Gastroesophageal sphincter (tissue), 4 donors: ENCODE measurements around the gene ST6GALNAC3. TPM values are rescaled to one million over a fixed set of nuclear protein-coding genes. Genes with fewer than 3 reads are reported as not detected.

Source experiments
- ATAC-seq: fragments of 150-250 bp; one replicate; pipeline ENCODE4 v1.9.1; 2016; ENCODE audit warnings: mild to moderate bottlenecking, moderate library complexity
- H3K27ac ChIP-seq, 4 donors: fragments of 200-600 bp; sonication (generic) in 3 of 4; 1 replicate in 3 of 4; 2 replicates in 1 of 4; pipeline ENCODE4 v1.5.1; 2016 to 2019
- H3K27me3 ChIP-seq: fragments of 200-600 bp; sonication (generic); one replicate; pipeline ENCODE4 v1.5.1; 2019
- H3K36me3 ChIP-seq, 2 donors: fragments of 200-600 bp; sonication (generic); one replicate each; pipeline ENCODE4 v1.5.1; 2019; ENCODE audit warnings: control low read depth in 1 of 2
- H3K4me1 ChIP-seq, 3 donors: fragments of 200-600 bp; sonication (generic); 1 replicate in 2 of 3; 2 replicates in 1 of 3; pipeline ENCODE4 v1.5.1; 2016 to 2019; ENCODE audit warnings: control low read depth in 2 of 3
- H3K4me3 ChIP-seq, 2 donors: fragments of 200-600 bp; sonication (generic); one replicate each; pipeline ENCODE4 v1.5.1; 2019; ENCODE audit warnings: mild to moderate bottlenecking in 1 of 2, moderate library complexity in 1 of 2
- H3K9me3 ChIP-seq, 3 donors: fragments of 200-600 bp; sonication (generic); one replicate each; pipeline ENCODE4 v1.5.1; 2017 to 2019; ENCODE audit warnings: control low read depth in 2 of 3
- CTCF ChIP-seq, 4 experiments: fragments of 200-600 bp in 2 of 4; fragments of 450-650 bp in 2 of 4; sonication (generic) in 1 of 4; IDR thresholded peaks; one replicate each; pipeline ENCODE4 v1.5.1; 2017 to 2019; ENCODE audit warnings: antibody characterized with exemption in 4 of 4, mild to moderate bottlenecking in 2 of 4, moderate library complexity in 2 of 4
- EP300 ChIP-seq: sonication (generic); formaldehyde crosslinking; IDR thresholded peaks from one replicate; pipeline ENCODE4 v1.6.1; 2017; ENCODE audit warnings: antibody characterized with exemption, mild to moderate bottlenecking
- POLR2A ChIP-seq, 2 donors: fragments of 450-650 bp; IDR thresholded peaks; one replicate each; pipeline ENCODE4 v1.6.1; 2017; ENCODE audit warnings: antibody characterized with exemption in 2 of 2, mild to moderate bottlenecking in 2 of 2, moderate library complexity in 1 of 2
- POLR2AphosphoS5 ChIP-seq: sonication (generic); formaldehyde crosslinking; IDR thresholded peaks from one replicate; pipeline ENCODE4 v1.6.1; 2017; ENCODE audit warnings: antibody characterized with exemption
- WGBS, 2 donors: methylation state at CpG; one replicate each; pipeline ENCODE4 v1.1.5; 2018; ENCODE audit warnings: low coverage in 1 of 2; 5-methylcytosine and 5-hydroxymethylcytosine counted together
- total RNA-seq, 4 donors: library from RNA; depleted of rRNA; stranded (reverse); fragments of >200 nt; gene quantifications; one replicate each; pipeline ENCODE4 v1.1.0, GENCODE V29; 2016

The ST6GALNAC3 gene
- total RNA-seq = 10 to 100 TPM in 1 of 4 donors, 1 to 10 TPM in 3; 2.8 to 10.6 (median 3.3) TPM

GRCh38 chr1:76074321-76075187 is at the start of gene ST6GALNAC3:
ST6GALNAC3 (plus strand) TSS chr1:76074746.
- Histone ChIP-seq H3K4me1 (peaks cover 0 to 23% (median 0%) of the 10 kb centered on the region in 3 donors), H3K27me3 (no peaks in the 10 kb centered on the region), H3K27ac (peak within 1 kb of the TSS; percentile 2 to 84 (median 82)), H3K9me3 (no peaks in the 10 kb centered on the region), H3K4me3 (peak within 1 kb of the TSS; percentile 48 to 76), H3K36me3 (no peaks in the 10 kb centered on the region)
- TF ChIP-seq CTCF (IDR thresholded peaks at IDR 0.05) (no peak), POLR2A (IDR thresholded peaks at IDR 0.05) (peak; percentile 38 to 42), POLR2AphosphoS5 (peak; percentile 61), EP300 (no peak)
- WGBS, 2 donors = 0 to 1% methylated on average over 11 to 12 of the region's 59 CpGs
- peak; percentile 95 for ATAC-seq

- ATAC-seq = no peak
- 50 to 88% methylated on average over 2 to 4 of the region's 4 CpGs for WGBS, 2 donors
Observed at GRCh38 chr1:76027341-76027740, 47.2 kb upstream of the ST6GALNAC3 start.

GRCh38 chr1:76029331-76029730 is 45.2 kb upstream of the ST6GALNAC3 start:
- Histone ChIP-seq H3K27me3 (no peaks in the 10 kb centered on the region), H3K27ac (no peak overlapping the region), H3K4me1 (no peaks in the 10 kb centered on the region), H3K9me3 (peaks cover 0 to 3% (median 0%) of the 10 kb centered on the region in 3 donors), H3K36me3 (no peaks in the 10 kb centered on the region), H3K4me3 (no peak overlapping the region)
- ATAC-seq = no peak
- WGBS, 2 donors = 71 to 85% methylated on average over 1 of the region's 1 CpG
- TF ChIP-seq EP300 = no peak
- no peak for TF ChIP-seq POLR2A (IDR thresholded peaks at IDR 0.05)
- no peak for TF ChIP-seq CTCF (IDR thresholded peaks at IDR 0.05)
- no peak for TF ChIP-seq POLR2AphosphoS5

More at GRCh38 chr1:76027341-76027740, 47.2 kb upstream of the ST6GALNAC3 start:
- Histone ChIP-seq H3K36me3 (no peaks in the 10 kb centered on the region), H3K27ac (no peak overlapping the region), H3K4me1 (no peaks in the 10 kb centered on the region), H3K27me3 (no peaks in the 10 kb centered on the region), H3K9me3 (peaks cover 0 to 3% (median 0%) of the 10 kb centered on the region in 3 donors), H3K4me3 (no peak overlapping the region)
- TF ChIP-seq POLR2AphosphoS5 (no peak), POLR2A (IDR thresholded peaks at IDR 0.05) (no peak), EP300 (no peak)

GRCh38 chr1:76031496-76031895 is 43.0 kb upstream of the ST6GALNAC3 start:
- Histone ChIP-seq H3K36me3 (no peaks in the 10 kb centered on the region), H3K4me3 (no peak overlapping the region), H3K4me1 (no peaks in the 10 kb centered on the region), H3K27ac (no peak overlapping the region), H3K9me3 (peaks cover 0 to 3% (median 0%) of the 10 kb centered on the region in 3 donors), H3K27me3 (no peaks in the 10 kb centered on the region)
- WGBS, 2 donors = 57 to 71% methylated on average over 2 of the region's 2 CpGs
- no peak for ATAC-seq
- TF ChIP-seq POLR2A (IDR thresholded peaks at IDR 0.05) (no peak), POLR2AphosphoS5 (no peak), EP300 (no peak)

- H3K4me3 ChIP-seq = no peak overlapping the region
- no peaks in the 10 kb centered on the region for H3K27me3 ChIP-seq
- no peak overlapping the region for H3K27ac ChIP-seq
- 80 to 93% methylated on average over 2 to 3 of the region's 3 CpGs for WGBS, 2 donors
- no peak for TF ChIP-seq POLR2AphosphoS5
- no peak for TF ChIP-seq EP300
- no peak for TF ChIP-seq CTCF (IDR thresholded peaks at IDR 0.05)
- no peak for TF ChIP-seq POLR2A (IDR thresholded peaks at IDR 0.05)
- H3K4me1 ChIP-seq = no peaks in the 10 kb centered on the region
- ATAC-seq = no peak
- H3K36me3 ChIP-seq = no peaks in the 10 kb centered on the region
- no peaks in the 10 kb centered on the region for H3K9me3 ChIP-seq
Observed at GRCh38 chr1:76033800-76034475, 40.6 kb upstream of the ST6GALNAC3 start.
